NT2/D1 (cell line): ENCODE measurements around the gene WDR48.

Experiments
- DNase-seq: peaks from one replicate; pipeline ENCODE4 v3.0.0-alpha.2; 2011; ENCODE audit warnings: low read depth, low spot score
- H3K27me3 ChIP-seq: 2 replicates; pipeline ENCODE4 v1.6.0; 2011; ENCODE audit warnings: mild to moderate bottlenecking; ENCODE audit not compliant: insufficient read length, insufficient read depth
- H3K36me3 ChIP-seq: 2 replicates; pipeline ENCODE4 v1.6.1; 2011; ENCODE audit warnings: mild to moderate bottlenecking, low read length, mixed read lengths; ENCODE audit not compliant: insufficient read depth, insufficient read length
- H3K4me1 ChIP-seq: 2 replicates; pipeline ENCODE4 v1.5.1; 2011; ENCODE audit not compliant: insufficient read depth, insufficient read length
- H3K4me3 ChIP-seq: 2 replicates; pipeline ENCODE4 v1.5.1; 2011; ENCODE audit warnings: low read depth; ENCODE audit not compliant: insufficient read length
- H3K9ac ChIP-seq: 2 replicates; pipeline ENCODE4 v1.6.0; 2011; ENCODE audit warnings: low read depth; ENCODE audit not compliant: insufficient read length
- H3K9me3 ChIP-seq: 2 replicates; pipeline ENCODE4 v1.5.1; 2011; ENCODE audit warnings: mild to moderate bottlenecking, low read length; ENCODE audit not compliant: insufficient read depth
- SUZ12 ChIP-seq: IDR thresholded peaks from 2 replicates; pipeline ENCODE4 v1.6.1; 2011; ENCODE audit not compliant: insufficient read length, insufficient read depth; ENCODE audit errors: extremely low read depth
- YY1 ChIP-seq: IDR thresholded peaks from 2 replicates; pipeline ENCODE4 v1.6.1; 2011; ENCODE audit not compliant: insufficient read length, insufficient read depth
- ZNF274 ChIP-seq: IDR thresholded peaks from 2 replicates; pipeline ENCODE4 v1.6.1; 2011; ENCODE audit warnings: mild to moderate bottlenecking, low read depth, low read length

Gene WDR48

GRCh38 chr3:39103324-39103693, 51.5 kb downstream of the WDR48 start:
- no peak overlapping the region for H3K9ac ChIP-seq
- peaks cover 14% of the 10 kb centered on the region for H3K27me3 ChIP-seq
- no peak overlapping the region for H3K4me3 ChIP-seq
- H3K36me3 ChIP-seq = peaks cover 38% of the 10 kb centered on the region
- H3K9me3 ChIP-seq = no peaks in the 10 kb centered on the region
- H3K4me1 ChIP-seq = peaks cover 7% of the 10 kb centered on the region
- TF ChIP-seq ZNF274 (no peak), YY1 (no peak), SUZ12 (no peak)
- no peak for DNase-seq

- Histone ChIP-seq H3K4me1 (peaks cover 7% of the 10 kb centered on the region), H3K9ac (peak overlapping the region; percentile 6), H3K4me3 (no peak overlapping the region), H3K36me3 (peaks cover 32% of the 10 kb centered on the region), H3K9me3 (no peaks in the 10 kb centered on the region), H3K27me3 (peaks cover 20% of the 10 kb centered on the region)
- TF ChIP-seq YY1 = no peak
- TF ChIP-seq ZNF274 = no peak
- DNase-seq = no peak
Measured at GRCh38 chr3:39103791-39104552, 52.2 kb downstream of the WDR48 start.

- Histone ChIP-seq H3K27me3 (peaks cover 22% of the 10 kb centered on the region), H3K4me3 (no peak overlapping the region), H3K36me3 (peaks cover 20% of the 10 kb centered on the region), H3K9ac (no peak overlapping the region), H3K9me3 (no peaks in the 10 kb centered on the region), H3K4me1 (peaks cover 7% of the 10 kb centered on the region)
- DNase-seq = no peak
- no peak for TF ChIP-seq ZNF274
- TF ChIP-seq SUZ12 = no peak
Measured at GRCh38 chr3:39104961-39105686, 53.3 kb downstream of the WDR48 start.

GRCh38 chr3:39105687-39106063, 53.9 kb downstream of the WDR48 start:
- Histone ChIP-seq H3K4me3 (no peak overlapping the region), H3K4me1 (peaks cover 7% of the 10 kb centered on the region), H3K9me3 (no peaks in the 10 kb centered on the region), H3K9ac (no peak overlapping the region), H3K27me3 (peaks cover 22% of the 10 kb centered on the region), H3K36me3 (peaks cover 15% of the 10 kb centered on the region)
- no peak for DNase-seq
- TF ChIP-seq ZNF274 (no peak), SUZ12 (no peak), YY1 (no peak)

- no peak for TF ChIP-seq SUZ12
- no peak for TF ChIP-seq YY1
- TF ChIP-seq ZNF274 = no peak
- H3K27me3 ChIP-seq = peaks cover 22% of the 10 kb centered on the region
- DNase-seq = no peak
Measured at GRCh38 chr3:39106281-39106811, 54.5 kb downstream of the WDR48 start.

GRCh38 chr3:39106851-39107387, 55.1 kb downstream of the WDR48 start:
- no peak for TF ChIP-seq ZNF274
- TF ChIP-seq YY1 = no peak
- H3K9ac ChIP-seq = peak overlapping the region; percentile 91
- no peaks in the 10 kb centered on the region for H3K9me3 ChIP-seq
- H3K27me3 ChIP-seq = peaks cover 22% of the 10 kb centered on the region
- peaks cover 3% of the 10 kb centered on the region for H3K4me1 ChIP-seq
- no peak for DNase-seq
- peaks cover 15% of the 10 kb centered on the region for H3K36me3 ChIP-seq
- peak overlapping the region; percentile 82 for H3K4me3 ChIP-seq

More at GRCh38 chr3:39106281-39106811, 54.5 kb downstream of the WDR48 start:
- Histone ChIP-seq H3K36me3 (peaks cover 15% of the 10 kb centered on the region), H3K9me3 (no peaks in the 10 kb centered on the region), H3K4me1 (peaks cover 3% of the 10 kb centered on the region), H3K9ac (peak overlapping the region; percentile 91), H3K4me3 (peak overlapping the region; percentile 82)

GRCh38 chr3:39107388-39108199, 55.8 kb downstream of the WDR48 start, which contains the start of the genes GORASP1 and TTC21A:
GORASP1 (minus strand) TSS chr3:39107627; CDS start chr3:39107541, 86 bp downstream.
TTC21A (plus strand) TSS chr3:39107680; CDS start chr3:39107838, 158 bp downstream.
- Histone ChIP-seq H3K9ac (peak within 1 kb of the TSS; percentile 91), H3K4me1 (peaks cover 3% of the 10 kb centered on the region), H3K36me3 (peaks cover 10% of the 10 kb centered on the region), H3K4me3 (peak within 1 kb of the TSS; percentile 82), H3K27me3 (peaks cover 22% of the 10 kb centered on the region), H3K9me3 (no peaks in the 10 kb centered on the region)
- DNase-seq = peak; percentile 63
- TF ChIP-seq ZNF274 (no peak), YY1 (no peak), SUZ12 (no peak)
